Naive thymus-derived CD4-positive, alpha-beta T cell (primary cell): Measurements from ENCODE around the gene REEP1. TPM values are rescaled to one million over a fixed set of nuclear protein-coding genes. Genes with fewer than 3 reads are reported as not detected.
"Not testable (repeated sequence)": the region's sequence is repeated elsewhere in the genome, so short reads cannot be mapped to it uniquely, and the experiment has no call there.

Experiments used
- ATAC-seq: fragments of 150-1000 bp; cut with Tn5 transposase; 2 replicates; pipeline ENCODE4 v1.10.0; 2021; ENCODE audit warnings: mild to moderate bottlenecking, moderate library complexity
- CTCF ChIA-PET: fragments of 350-600 bp; sonication (Branson Sonifier 250); formaldehyde crosslinking; loops from one replicate; lab custom pipeline; 2021; ENCODE audit warnings: antibody characterized with exemption; lab: Charles Lee
- POLR2A ChIA-PET: fragments of 350-600 bp; sonication (Branson Sonifier 250); formaldehyde crosslinking; loops from one replicate; lab custom pipeline; 2021; ENCODE audit warnings: antibody characterized with exemption, inconsistent platforms; lab: Charles Lee
- DNase-seq, 9 donors: peaks; one replicate each; pipeline versions ENCODE4 v3.0.0 to v3.0.0-alpha.2; 2020 to 2022; ENCODE audit warnings: mixed read lengths in 1 of 9
- H3K27ac ChIP-seq: one replicate; pipeline ENCODE4 v1.7.0; 2013; ENCODE audit warnings: mild to moderate bottlenecking, low read depth, low read length, moderate library complexity
- H3K27me3 ChIP-seq, 2 donors: one replicate each; pipeline ENCODE4 v1.7.0; 2013; ENCODE audit warnings: low read length in 2 of 2, mild to moderate bottlenecking in 2 of 2, moderate library complexity in 2 of 2; ENCODE audit not compliant: control insufficient read depth in 2 of 2, insufficient read depth in 2 of 2
- H3K36me3 ChIP-seq, 3 experiments: 1 replicate in 2 of 3; 2 replicates in 1 of 3; pipeline ENCODE4 v1.7.0; 2013; ENCODE audit warnings: low read length in 3 of 3, mild to moderate bottlenecking in 3 of 3, moderate library complexity in 1 of 3; ENCODE audit not compliant: insufficient read depth in 3 of 3, control insufficient read depth in 2 of 3
- H3K4me1 ChIP-seq, 2 donors: one replicate each; pipeline ENCODE4 v1.7.0; 2013; ENCODE audit warnings: low read length in 2 of 2, mild to moderate bottlenecking in 2 of 2, moderate library complexity in 1 of 2; ENCODE audit not compliant: control insufficient read depth in 2 of 2, insufficient read depth in 2 of 2
- H3K4me3 ChIP-seq: 2 replicates; pipeline ENCODE4 v1.7.0; 2013; ENCODE audit warnings: mild to moderate bottlenecking, low read length
- H3K9me3 ChIP-seq, 3 experiments: 1 replicate in 2 of 3; 2 replicates in 1 of 3; pipeline ENCODE4 v1.7.0; 2013; ENCODE audit warnings: low read length in 3 of 3; ENCODE audit not compliant: control insufficient read depth in 2 of 3
- H3K27ac Mint-ChIP-seq, 9 donors: one replicate each; pipeline ENCODE4 v1.8.0; 2020 to 2022; ENCODE audit warnings: mixed read lengths in 9 of 9, mild to moderate bottlenecking in 8 of 9, moderate library complexity in 5 of 9, inconsistent platforms in 2 of 9
- H3K27me3 Mint-ChIP-seq, 5 donors: one replicate each; pipeline ENCODE4 v1.8.0; 2021 to 2022; ENCODE audit warnings: mixed read lengths in 5 of 5, mild to moderate bottlenecking in 1 of 5
- H3K36me3 Mint-ChIP-seq, 5 donors: one replicate each; pipeline ENCODE4 v1.8.0; 2020 to 2022; ENCODE audit warnings: mixed read lengths in 5 of 5, mild to moderate bottlenecking in 3 of 5, inconsistent platforms in 1 of 5
- H3K4me1 Mint-ChIP-seq, 7 donors: one replicate each; pipeline ENCODE4 v1.8.0; 2020 to 2022; ENCODE audit warnings: mixed read lengths in 7 of 7, mild to moderate bottlenecking in 3 of 7, inconsistent platforms in 1 of 7
- H3K4me3 Mint-ChIP-seq, 10 donors: one replicate each; pipeline ENCODE4 v1.8.0; 2020 to 2022; ENCODE audit warnings: mild to moderate bottlenecking in 10 of 10, mixed read lengths in 10 of 10, moderate library complexity in 6 of 10, inconsistent platforms in 2 of 10
- H3K9me3 Mint-ChIP-seq, 11 donors: one replicate each; pipeline ENCODE4 v1.8.0; 2020 to 2022; ENCODE audit warnings: mixed read lengths in 11 of 11, mild to moderate bottlenecking in 4 of 11, inconsistent platforms in 1 of 11, moderate library complexity in 1 of 11
- intact Hi-C, 2 donors: fragments of 100-400 bp; cut with micrococcal nuclease; formaldehyde crosslinking; loops; one replicate each; pipeline ENCODE4 v1.15.1; 2023
- polyA plus RNA-seq, 2 donors: library from polyadenylated mRNA; unstranded; fragments of 300-500 nt; fragmentation: Illumina TruSeq; gene quantifications; one replicate each; pipeline ENCODE4 v1.2.3, GENCODE V29; 2021
- total RNA-seq, 6 experiments: library from RNA in 5 of 6; stranded (reverse) in 5 of 6; gene quantifications; 1 replicate in 5 of 6; 2 replicates in 1 of 6; pipeline ENCODE4 v1.2.3 and lab custom pipeline; 2021 to 2026

REEP1 gene
- total and polyA plus RNA-seq, 7 experiments from 2014 or later = 0.05 to 0.45 (median 0.29) TPM

GRCh38 chr2:86352727-86353221, 15.3 kb upstream of the REEP1 start:
- intact Hi-C loops = no loop called here
- Histone ChIP-seq H3K36me3 (no peaks in the 10 kb centered on the region), H3K4me1 (no peaks in the 10 kb centered on the region), H3K9me3 (no peaks in the 10 kb centered on the region), H3K4me3 (no peak overlapping the region), H3K27ac (no peak overlapping the region), H3K27me3 (no peaks in the 10 kb centered on the region)
- Mint-ChIP-seq H3K27ac (no peak overlapping the region), H3K4me1 (peaks cover 0 to 4% (median 0%) of the 10 kb centered on the region in 7 donors), H3K36me3 (peaks cover 0 to 4% (median 0%) of the 10 kb centered on the region in 5 donors), H3K4me3 (no peak overlapping the region), H3K9me3 (peaks cover 0 to 8% (median 0%) of the 10 kb centered on the region in 11 donors), H3K27me3 (peaks cover 8 to 23% (median 16%) of the 10 kb centered on the region in 5 donors)
- DNase-seq (no peak), ATAC-seq (no peak)
- CTCF ChIA-PET = no interaction called here
- POLR2A ChIA-PET = no interaction called here

- H3K27ac Mint-ChIP-seq = no peak overlapping the region
- DNase-seq (no peak), ATAC-seq (no peak)
- POLR2A ChIA-PET = no interaction called here
- no peaks in the 10 kb centered on the region for H3K36me3 ChIP-seq
- H3K27me3 Mint-ChIP-seq = peaks cover 9 to 26% (median 21%) of the 10 kb centered on the region in 5 donors
- no peaks in the 10 kb centered on the region for H3K4me1 ChIP-seq
- H3K36me3 Mint-ChIP-seq = peaks cover 0 to 4% (median 0%) of the 10 kb centered on the region in 5 donors
- no peak overlapping the region for H3K4me3 Mint-ChIP-seq
- peaks cover 0 to 4% (median 0%) of the 10 kb centered on the region in 7 donors for H3K4me1 Mint-ChIP-seq
- H3K9me3 Mint-ChIP-seq = peaks cover 0 to 8% (median 0%) of the 10 kb centered on the region in 11 donors
- H3K27me3 ChIP-seq = no peaks in the 10 kb centered on the region
- H3K4me3 ChIP-seq = no peak overlapping the region
- no peak overlapping the region for H3K27ac ChIP-seq
- H3K9me3 ChIP-seq = no peaks in the 10 kb centered on the region
- CTCF ChIA-PET = no interaction called here
- intact Hi-C loops = no loop called here
Measured at GRCh38 chr2:86352137-86352726, 14.8 kb upstream of the REEP1 start.

GRCh38 chr2:86350751-86351150, 13.3 kb upstream of the REEP1 start:
- Histone ChIP-seq H3K4me1 (no peaks in the 10 kb centered on the region), H3K4me3 (no peak overlapping the region), H3K9me3 (no peaks in the 10 kb centered on the region), H3K36me3 (no peaks in the 10 kb centered on the region), H3K27me3 (no peaks in the 10 kb centered on the region), H3K27ac (no peak overlapping the region)
- H3K36me3 Mint-ChIP-seq = peaks cover 0 to 4% (median 0%) of the 10 kb centered on the region in 5 donors
- intact Hi-C loops = no loop called here
- no peak for DNase-seq
- H3K4me3 Mint-ChIP-seq = no peak overlapping the region
- peaks cover 0 to 8% (median 0%) of the 10 kb centered on the region in 11 donors for H3K9me3 Mint-ChIP-seq
- no peak for ATAC-seq
- ChIA-PET POLR2A (no interaction called here), CTCF (no interaction called here)
- H3K4me1 Mint-ChIP-seq = peaks cover 0 to 3% (median 0%) of the 10 kb centered on the region in 7 donors
- H3K27me3 Mint-ChIP-seq = peaks cover 9 to 33% (median 24%) of the 10 kb centered on the region in 5 donors
- no peak overlapping the region for H3K27ac Mint-ChIP-seq

GRCh38 chr2:86347401-86347800, 10.0 kb upstream of the REEP1 start:
- ChIA-PET POLR2A (no interaction called here), CTCF (no interaction called here)
- H3K27me3 ChIP-seq = no peaks in the 10 kb centered on the region
- Mint-ChIP-seq H3K9me3 (peaks cover 0 to 12% (median 4%) of the 10 kb centered on the region in 11 donors), H3K27ac (no peak overlapping the region), H3K4me3 (no peak overlapping the region), H3K4me1 (peaks cover 0 to 2% (median 0%) of the 10 kb centered on the region in 7 donors), H3K36me3 (peaks cover 0 to 4% (median 0%) of the 10 kb centered on the region in 5 donors), H3K27me3 (peaks cover 9 to 49% (median 23%) of the 10 kb centered on the region in 5 donors)
- H3K27ac ChIP-seq = no peak overlapping the region
- DNase-seq (no peak), ATAC-seq (no peak)
- H3K4me1 ChIP-seq = no peaks in the 10 kb centered on the region
- H3K4me3 ChIP-seq = no peak overlapping the region
- no peaks in the 10 kb centered on the region for H3K36me3 ChIP-seq
- intact Hi-C loops = no loop called here
- no peaks in the 10 kb centered on the region for H3K9me3 ChIP-seq

GRCh38 chr2:86345783-86346370, 8.5 kb upstream of the REEP1 start:
- intact Hi-C loops, H3K4me1 ChIP-seq, POLR2A ChIA-PET, H3K27ac Mint-ChIP-seq, H3K4me3 Mint-ChIP-seq, H3K27me3 ChIP-seq, DNase-seq, H3K4me1 Mint-ChIP-seq, H3K9me3 ChIP-seq, CTCF ChIA-PET, H3K27ac ChIP-seq, H3K4me3 ChIP-seq, H3K36me3 ChIP-seq, ATAC-seq: not testable (repeated sequence)
- Mint-ChIP-seq H3K27me3 (peaks cover 14 to 57% (median 32%) of the 10 kb centered on the region in 5 donors), H3K9me3 (peaks cover 5 to 27% (median 17%) of the 10 kb centered on the region in 11 donors), H3K36me3 (peaks cover 0 to 11% (median 4%) of the 10 kb centered on the region in 5 donors)

- H3K4me1 ChIP-seq = no peaks in the 10 kb centered on the region
- Mint-ChIP-seq H3K4me3 (no peak overlapping the region), H3K27ac (no peak overlapping the region), H3K27me3 (peaks cover 29 to 65% (median 47%) of the 10 kb centered on the region in 5 donors), H3K9me3 (peaks cover 7 to 28% (median 21%) of the 10 kb centered on the region in 11 donors), H3K36me3 (peaks cover 0 to 12% (median 0%) of the 10 kb centered on the region in 5 donors), H3K4me1 (peaks cover 0 to 2% (median 0%) of the 10 kb centered on the region in 7 donors)
- H3K9me3 ChIP-seq = peaks cover 0 to 10% (median 0%) of the 10 kb centered on the region in 3 experiments
- H3K27ac ChIP-seq = no peak overlapping the region
- H3K36me3 ChIP-seq = no peaks in the 10 kb centered on the region
- CTCF ChIA-PET = no interaction called here
- no peak overlapping the region for H3K4me3 ChIP-seq
- intact Hi-C loops = no loop called here
- POLR2A ChIA-PET = no interaction called here
- no peaks in the 10 kb centered on the region for H3K27me3 ChIP-seq
- ATAC-seq (no peak), DNase-seq (no peak)
Measured at GRCh38 chr2:86344404-86344803, 7.0 kb upstream of the REEP1 start.
